Astrocyte (in vitro differentiated cells and primary cell): ENCODE results near the gene FUT7. TPM values are rescaled to one million over a fixed set of nuclear protein-coding genes. Genes with fewer than 3 reads are reported as not detected.
A peak's percentile ranks its signal among the peaks of the same experiment; 100 is the strongest.
"Not testable (repeated sequence)": the region's sequence is repeated elsewhere in the genome, so short reads cannot be mapped to it uniquely, and the experiment has no call there.

ENCODE experiments used
- DNase-seq: peaks from one replicate; pipeline ENCODE4 v3.0.0-alpha.2; 2010; ENCODE audit warnings: low read depth
- FAIRE-seq: peaks from 2 replicates; lab custom pipeline; 2011; peaks lifted over from hg19 to GRCh38; lab: Jason Lieb, UNC
- H2AFZ ChIP-seq: 2 replicates; pipeline ENCODE4 v1.6.0; 2012; ENCODE audit warnings: low read depth, low read length, inconsistent platforms
- H3K27ac ChIP-seq: 2 replicates; pipeline ENCODE4 v1.5.1; 2011; ENCODE audit warnings: low read depth, low read length, inconsistent platforms
- H3K27me3 ChIP-seq: 2 replicates; pipeline ENCODE4 v1.6.0; 2011; ENCODE audit warnings: low read length, inconsistent platforms; ENCODE audit not compliant: insufficient read depth
- H3K36me3 ChIP-seq: 2 replicates; pipeline ENCODE4 v1.5.1; 2011; ENCODE audit warnings: low read length, inconsistent platforms; ENCODE audit not compliant: insufficient read depth
- H3K4me1 ChIP-seq: 2 replicates; pipeline ENCODE4 v1.5.1; 2011; ENCODE audit warnings: low read length, inconsistent platforms; ENCODE audit not compliant: insufficient read depth
- H3K4me2 ChIP-seq: 2 replicates; pipeline ENCODE4 v1.6.0; 2012; ENCODE audit warnings: low read length, inconsistent platforms
- H3K4me3 ChIP-seq: 2 replicates; pipeline ENCODE4 v1.5.1; 2011; ENCODE audit warnings: low read depth, mild to moderate bottlenecking, low read length, inconsistent platforms; ENCODE audit not compliant: insufficient read depth
- H3K79me2 ChIP-seq: 2 replicates; pipeline ENCODE4 v1.6.0; 2012; ENCODE audit warnings: mild to moderate bottlenecking, low read length, inconsistent platforms; ENCODE audit not compliant: insufficient read depth
- H3K9ac ChIP-seq: 2 replicates; pipeline ENCODE4 v1.6.0; 2012; ENCODE audit warnings: mild to moderate bottlenecking, low read length, inconsistent platforms
- H3K9me3 ChIP-seq: 2 replicates; pipeline ENCODE4 v1.5.1; 2012; ENCODE audit warnings: low read depth, mild to moderate bottlenecking, low read length, inconsistent platforms; ENCODE audit not compliant: insufficient read depth
- H4K20me1 ChIP-seq: 2 replicates; pipeline ENCODE4 v1.6.0; 2012; ENCODE audit warnings: low read length, inconsistent platforms; ENCODE audit not compliant: insufficient read depth
- H3K27ac Mint-ChIP-seq: one replicate; pipeline ENCODE4 v1.8.0; 2021; ENCODE audit warnings: mild to moderate bottlenecking, mixed read lengths; ENCODE audit not compliant: unreplicated experiment
- H3K27me3 Mint-ChIP-seq: one replicate; pipeline ENCODE4 v1.8.0; 2021; ENCODE audit warnings: low read depth, mixed read lengths; ENCODE audit not compliant: unreplicated experiment
- H3K36me3 Mint-ChIP-seq: one replicate; pipeline ENCODE4 v1.8.0; 2021; ENCODE audit warnings: low read depth, mixed read lengths; ENCODE audit not compliant: unreplicated experiment
- H3K4me1 Mint-ChIP-seq: one replicate; pipeline ENCODE4 v1.8.0; 2021; ENCODE audit warnings: low read depth, mixed read lengths; ENCODE audit not compliant: unreplicated experiment
- H3K4me3 Mint-ChIP-seq: one replicate; pipeline ENCODE4 v1.8.0; 2021; ENCODE audit warnings: mild to moderate bottlenecking, moderate library complexity, mixed read lengths; ENCODE audit not compliant: unreplicated experiment
- H3K9me3 Mint-ChIP-seq: one replicate; pipeline ENCODE4 v1.8.0; 2021; ENCODE audit warnings: mild to moderate bottlenecking, mixed read lengths; ENCODE audit not compliant: unreplicated experiment
- CTCF ChIP-seq: IDR thresholded peaks from 2 replicates; pipeline ENCODE4 v1.5.1; 2011; ENCODE audit warnings: low read depth, mild to moderate bottlenecking, inconsistent platforms, low read length, moderate library complexity; ENCODE audit not compliant: insufficient read depth
- EZH2 ChIP-seq: IDR thresholded peaks from 2 replicates; pipeline ENCODE4 v1.6.1; 2012; ENCODE audit warnings: mild to moderate bottlenecking, low read length, inconsistent platforms; ENCODE audit not compliant: insufficient read depth
- total RNA-seq: library from RNA; stranded (reverse); gene quantifications from 2 replicates; pipeline ENCODE4 v1.2.1, GENCODE V29; 2021

Gene FUT7
- total RNA-seq, 1 donor from 2014 or later, result not detected

DNA sequence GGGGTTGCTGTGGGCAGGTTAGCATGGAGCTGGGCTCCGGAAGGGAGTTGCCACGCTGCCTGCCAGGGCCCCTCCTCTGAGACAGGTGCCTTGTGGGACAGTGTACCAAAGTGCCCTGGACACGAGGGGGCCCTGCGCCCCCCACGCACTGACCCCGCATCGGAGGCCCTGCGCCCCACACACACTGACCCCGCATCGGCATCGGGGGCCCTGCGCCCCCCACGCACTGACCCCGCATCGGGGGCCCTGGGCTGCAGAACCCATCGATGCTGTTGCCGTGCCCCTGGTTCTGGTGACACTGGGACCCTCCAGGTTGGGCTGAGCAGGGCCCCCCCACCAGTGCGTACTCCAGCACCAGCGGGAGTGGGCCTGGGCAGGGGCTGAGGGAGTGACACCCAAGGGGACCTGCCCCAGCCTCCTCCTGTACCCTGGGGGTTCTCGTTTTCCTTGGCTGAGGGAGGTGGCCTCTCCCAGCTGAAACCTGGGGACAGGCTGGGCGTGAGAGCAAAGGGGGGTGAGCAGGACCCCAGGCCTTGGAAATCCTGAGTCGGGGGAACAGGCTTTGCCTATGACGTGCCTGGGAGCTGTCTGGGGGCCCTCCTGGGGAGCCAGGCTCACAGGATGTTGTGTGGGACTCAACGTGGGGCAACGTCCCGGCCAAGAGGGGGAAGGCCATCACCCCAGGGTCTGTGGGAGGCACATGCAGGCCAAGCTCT is 31.6 kb upstream of the FUT7 start:
- Histone ChIP-seq H3K79me2 (no peaks in the 10 kb centered on the region), H3K27ac (no peak overlapping the region), H3K4me1 (peaks cover 1% of the 10 kb centered on the region), H3K27me3 (no peaks in the 10 kb centered on the region), H3K36me3 (no peaks in the 10 kb centered on the region), H3K9ac (no peak overlapping the region), H3K4me2 (no peak overlapping the region), H2AFZ (peak overlapping the region; percentile 34), H4K20me1 (peaks cover 7% of the 10 kb centered on the region), H3K9me3 (no peaks in the 10 kb centered on the region), H3K4me3 (no peak overlapping the region)
- H3K27me3 Mint-ChIP-seq, result peaks cover 23% of the 10 kb centered on the region
- DNase-seq (no peak), FAIRE-seq (no peak)
- no peaks in the 10 kb centered on the region for H3K4me1 Mint-ChIP-seq
- TF ChIP-seq EZH2 (no peak), CTCF (no peak)
- H3K9me3 Mint-ChIP-seq, result no peaks in the 10 kb centered on the region
- H3K4me3 Mint-ChIP-seq, result no peak overlapping the region
- no peaks in the 10 kb centered on the region for H3K36me3 Mint-ChIP-seq
- H3K27ac Mint-ChIP-seq, result no peak overlapping the region

DNA sequence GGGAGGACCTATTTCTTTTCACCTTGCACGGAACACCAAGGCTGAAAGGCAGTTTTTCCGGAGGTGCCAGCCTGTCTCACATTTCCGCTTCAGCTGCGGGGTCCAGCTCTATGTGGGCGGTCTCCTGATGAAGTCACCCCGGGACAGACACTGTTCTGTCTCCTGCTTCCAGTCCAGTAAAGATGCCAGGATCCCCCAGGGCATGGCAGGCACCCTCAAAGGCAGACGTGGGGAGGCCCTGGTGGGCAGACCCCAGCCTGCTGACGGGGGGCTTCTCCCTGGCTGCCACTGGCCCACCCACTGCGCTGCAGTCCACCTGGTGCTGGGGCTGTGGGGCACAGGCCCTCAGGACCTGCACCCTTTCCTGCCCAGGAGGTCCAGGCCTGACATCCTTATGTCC is 30.9 kb upstream of the FUT7 start:
- not testable (repeated sequence) for H3K36me3 ChIP-seq, H3K9me3 ChIP-seq, H3K4me3 Mint-ChIP-seq, FAIRE-seq, H4K20me1 ChIP-seq, H3K4me1 ChIP-seq, H3K9ac ChIP-seq, H3K9me3 Mint-ChIP-seq, H3K27ac Mint-ChIP-seq, H3K4me3 ChIP-seq, H3K27me3 ChIP-seq, H2AFZ ChIP-seq, H3K79me2 ChIP-seq, H3K36me3 Mint-ChIP-seq, H3K27ac ChIP-seq, DNase-seq, H3K4me2 ChIP-seq, H3K4me1 Mint-ChIP-seq
- H3K27me3 Mint-ChIP-seq, result peaks cover 25% of the 10 kb centered on the region

- no peak overlapping the region for H3K4me3 ChIP-seq
- Mint-ChIP-seq H3K4me1 (no peaks in the 10 kb centered on the region), H3K4me3 (no peak overlapping the region), H3K9me3 (no peaks in the 10 kb centered on the region), H3K27ac (no peak overlapping the region), H3K27me3 (peaks cover 28% of the 10 kb centered on the region), H3K36me3 (no peaks in the 10 kb centered on the region)
- no peak for FAIRE-seq
- no peak for TF ChIP-seq EZH2
- TF ChIP-seq CTCF, result no peak
- no peak for DNase-seq
- no peak overlapping the region for H3K9ac ChIP-seq
- no peak overlapping the region for H3K27ac ChIP-seq
- no peaks in the 10 kb centered on the region for H3K9me3 ChIP-seq
- H3K79me2 ChIP-seq, result no peaks in the 10 kb centered on the region
- no peak overlapping the region for H3K4me2 ChIP-seq
- H3K27me3 ChIP-seq, result no peaks in the 10 kb centered on the region
- no peaks in the 10 kb centered on the region for H4K20me1 ChIP-seq
- no peak overlapping the region for H2AFZ ChIP-seq
- no peaks in the 10 kb centered on the region for H3K4me1 ChIP-seq
- no peaks in the 10 kb centered on the region for H3K36me3 ChIP-seq
Observed at GRCh38 chr9:137062384-137062783, 30.5 kb upstream of the FUT7 start.
